ENCODE data around the gene ANXA11. TPM values are rescaled to one million over a fixed set of nuclear protein-coding genes. Genes with fewer than 3 reads are reported as not detected.
"Not testable (repeated sequence)": the region's sequence is repeated elsewhere in the genome, so short reads cannot be mapped to it uniquely, and the experiment has no call there.

The ANXA11 gene
- total RNA-seq, 4 donors from 2014 or later, result 85.1 to 103 (median 87.3) TPM

GRCh38 chr10:80146918-80147317 is 58.4 kb downstream of the ANXA11 start:
- peaks cover 16% of the 10 kb centered on the region for H3K36me3 ChIP-seq
- no peaks in the 10 kb centered on the region for H3K9me3 ChIP-seq
- H3K4me3 ChIP-seq, result no peak overlapping the region
- H3K27ac ChIP-seq, result no peak overlapping the region
- TF ChIP-seq POLR2AphosphoS5 (IDR thresholded peaks at IDR 0.05) (no peak), POLR2A (IDR thresholded peaks at IDR 0.05) (no peak), CTCF (IDR thresholded peaks at IDR 0.05) (no peak), EP300 (IDR thresholded peaks at IDR 0.05) (no peak)
- peaks cover 24% of the 10 kb centered on the region for H3K4me1 ChIP-seq
- no peaks in the 10 kb centered on the region for H3K27me3 ChIP-seq
- DNase-seq (ENCODE audit: low spot score in 2 of 2), result no peak
- WGBS, result 72% methylated on average over 3 of the region's 3 CpGs

GRCh38 chr10:80145406-80146308 is 59.7 kb downstream of the ANXA11 start:
- not testable (repeated sequence) for H3K27me3 ChIP-seq, H3K4me3 ChIP-seq, H3K9me3 ChIP-seq
- 56% methylated on average over 11 of the region's 11 CpGs for WGBS
- Histone ChIP-seq H3K4me1 (peaks cover 26% of the 10 kb centered on the region), H3K36me3 (peaks cover 14% of the 10 kb centered on the region), H3K27ac (peak overlapping the region; percentile 52)
- DNase-seq (ENCODE audit: low spot score in 2 of 2), result peak in 1 of 2 donors; percentile 82

- H3K4me3 ChIP-seq, result peak overlapping the region; percentile 29
Measured at GRCh38 chr10:80144696-80145131, 60.6 kb downstream of the ANXA11 start.

GRCh38 chr10:80144067-80144695 is 61.2 kb downstream of the ANXA11 start:
- peak in 1 of 2 donors; percentile 77 for DNase-seq (ENCODE audit: low spot score in 2 of 2)
- WGBS, result 48% methylated on average over 7 of the region's 28 CpGs

More at GRCh38 chr10:80144696-80145131, 60.6 kb downstream of the ANXA11 start:
- peak in 1 of 2 donors; percentile 58 for DNase-seq (ENCODE audit: low spot score in 2 of 2)
- WGBS, result 13% methylated on average over 12 of the region's 12 CpGs
- Histone ChIP-seq H3K9me3 (no peaks in the 10 kb centered on the region), H3K27me3 (no peaks in the 10 kb centered on the region), H3K36me3 (peaks cover 6% of the 10 kb centered on the region), H3K27ac (peak overlapping the region; percentile 52), H3K4me1 (peaks cover 26% of the 10 kb centered on the region)
- TF ChIP-seq CTCF (IDR thresholded peaks at IDR 0.05) (no peak), POLR2A (IDR thresholded peaks at IDR 0.05) (no peak), EP300 (IDR thresholded peaks at IDR 0.05) (no peak), POLR2AphosphoS5 (IDR thresholded peaks at IDR 0.05) (no peak)

More at GRCh38 chr10:80144067-80144695, 61.2 kb downstream of the ANXA11 start:
- H3K27me3 ChIP-seq, result no peaks in the 10 kb centered on the region
- H3K4me3 ChIP-seq, result peak overlapping the region; percentile 29
- TF ChIP-seq POLR2A (IDR thresholded peaks at IDR 0.05), result no peak
- no peak for TF ChIP-seq CTCF (IDR thresholded peaks at IDR 0.05)
- no peak for TF ChIP-seq EP300 (IDR thresholded peaks at IDR 0.05)
- no peak for TF ChIP-seq POLR2AphosphoS5 (IDR thresholded peaks at IDR 0.05)
- H3K4me1 ChIP-seq, result peaks cover 26% of the 10 kb centered on the region
- peaks cover 4% of the 10 kb centered on the region for H3K36me3 ChIP-seq
- H3K27ac ChIP-seq, result peak overlapping the region; percentile 52
- no peaks in the 10 kb centered on the region for H3K9me3 ChIP-seq
